ENCODE results near the gene SCN3A.

SCN3A gene

GRCh38 chr2:165110394-165110793, 93.5 kb downstream of the SCN3A start:
- DNase-seq, result no peak

- DNase-seq, result no peak
These were observed 93.9 kb downstream of the SCN3A start for GRCh38 chr2:165109915-165110314.

- no peak for DNase-seq
These were observed 97.9 kb downstream of the SCN3A start for GRCh38 chr2:165105926-165106325.

- DNase-seq, result no peak
These were observed 115.6 kb downstream of the SCN3A start for GRCh38 chr2:165087933-165088901.

GRCh38 chr2:165086337-165086736, 117.5 kb downstream of the SCN3A start:
- DNase-seq, result no peak

- DNase-seq, result no peak
These were observed 120.5 kb downstream of the SCN3A start for GRCh38 chr2:165083326-165083725.

- DNase-seq, result no peak
These were observed 121.4 kb downstream of the SCN3A start for GRCh38 chr2:165082479-165082878.

- DNase-seq, result no peak
These were observed 122.6 kb downstream of the SCN3A start for GRCh38 chr2:165081276-165081675.

- DNase-seq, result no peak
These were observed 124.4 kb downstream of the SCN3A start for GRCh38 chr2:165079432-165079831.

GRCh38 chr2:165078913-165079312, 124.9 kb downstream of the SCN3A start:
- no peak for DNase-seq

GRCh38 chr2:165074884-165075283, 129.0 kb downstream of the SCN3A start:
- DNase-seq, result no peak

- DNase-seq, result no peak
These were observed 129.5 kb downstream of the SCN3A start for GRCh38 chr2:165074323-165074722.

- no peak for DNase-seq
These were observed 133.8 kb downstream of the SCN3A start for GRCh38 chr2:165070076-165070475.

GRCh38 chr2:165069151-165069550, 134.7 kb downstream of the SCN3A start:
- no peak for DNase-seq

- no peak for DNase-seq
These were observed 135.4 kb downstream of the SCN3A start for GRCh38 chr2:165068487-165068757.

- no peak for DNase-seq
These were observed 136.0 kb downstream of the SCN3A start for GRCh38 chr2:165067643-165068486.

GRCh38 chr2:165064743-165065142, 139.1 kb downstream of the SCN3A start:
- no peak for DNase-seq

- DNase-seq, result no peak
These were observed 143.4 kb downstream of the SCN3A start for GRCh38 chr2:165060411-165060810.

GRCh38 chr2:165058476-165059265, 145.2 kb downstream of the SCN3A start:
- DNase-seq, result no peak

- DNase-seq, result no peak
These were observed 145.9 kb downstream of the SCN3A start for GRCh38 chr2:165057931-165058330.

GRCh38 chr2:165057308-165057707, 146.5 kb downstream of the SCN3A start:
- no peak for DNase-seq

- DNase-seq, result no peak
These were observed 147.3 kb downstream of the SCN3A start for GRCh38 chr2:165056564-165056963.

Measured in activated gamma-delta T cell (primary cell).